ENCODE results near the gene VASP.

DNA sequence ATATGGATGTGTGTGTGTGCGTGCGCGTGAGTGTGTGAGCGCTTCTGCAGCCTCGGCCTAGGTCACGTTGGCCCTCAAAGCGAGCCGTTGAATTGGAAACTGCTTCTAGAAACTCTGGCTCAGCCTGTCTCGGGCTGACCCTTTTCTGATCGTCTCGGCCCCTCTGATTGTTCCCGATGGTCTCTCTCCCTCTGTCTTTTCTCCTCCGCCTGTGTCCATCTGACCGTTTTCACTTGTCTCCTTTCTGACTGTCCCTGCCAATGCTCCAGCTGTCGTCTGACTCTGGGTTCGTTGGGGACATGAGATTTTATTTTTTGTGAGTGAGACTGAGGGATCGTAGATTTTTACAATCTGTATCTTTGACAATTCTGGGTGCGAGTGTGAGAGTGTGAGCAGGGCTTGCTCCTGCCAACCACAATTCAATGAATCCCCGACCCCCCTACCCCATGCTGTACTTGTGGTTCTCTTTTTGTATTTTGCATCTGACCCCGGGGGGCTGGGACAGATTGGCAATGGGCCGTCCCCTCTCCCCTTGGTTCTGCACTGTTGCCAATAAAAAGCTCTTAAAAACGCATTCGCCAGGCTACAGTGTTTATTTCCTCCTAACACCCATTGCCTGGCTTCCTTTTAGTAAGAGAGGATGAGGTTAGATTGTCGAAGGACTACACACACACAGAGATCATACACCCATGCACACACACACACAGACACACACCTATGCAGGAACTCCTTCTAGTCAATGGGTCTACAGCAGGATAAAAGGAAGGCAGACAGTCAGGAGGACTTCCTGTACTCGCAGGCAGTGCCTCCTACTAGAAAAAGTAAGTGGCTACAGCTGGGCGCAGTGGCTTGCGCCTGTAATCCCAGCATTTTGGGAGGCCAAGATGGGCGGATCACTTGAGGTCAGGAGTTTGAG, 32.4 kb upstream of the VASP start:
- TF ChIP-seq, protein P1, sequence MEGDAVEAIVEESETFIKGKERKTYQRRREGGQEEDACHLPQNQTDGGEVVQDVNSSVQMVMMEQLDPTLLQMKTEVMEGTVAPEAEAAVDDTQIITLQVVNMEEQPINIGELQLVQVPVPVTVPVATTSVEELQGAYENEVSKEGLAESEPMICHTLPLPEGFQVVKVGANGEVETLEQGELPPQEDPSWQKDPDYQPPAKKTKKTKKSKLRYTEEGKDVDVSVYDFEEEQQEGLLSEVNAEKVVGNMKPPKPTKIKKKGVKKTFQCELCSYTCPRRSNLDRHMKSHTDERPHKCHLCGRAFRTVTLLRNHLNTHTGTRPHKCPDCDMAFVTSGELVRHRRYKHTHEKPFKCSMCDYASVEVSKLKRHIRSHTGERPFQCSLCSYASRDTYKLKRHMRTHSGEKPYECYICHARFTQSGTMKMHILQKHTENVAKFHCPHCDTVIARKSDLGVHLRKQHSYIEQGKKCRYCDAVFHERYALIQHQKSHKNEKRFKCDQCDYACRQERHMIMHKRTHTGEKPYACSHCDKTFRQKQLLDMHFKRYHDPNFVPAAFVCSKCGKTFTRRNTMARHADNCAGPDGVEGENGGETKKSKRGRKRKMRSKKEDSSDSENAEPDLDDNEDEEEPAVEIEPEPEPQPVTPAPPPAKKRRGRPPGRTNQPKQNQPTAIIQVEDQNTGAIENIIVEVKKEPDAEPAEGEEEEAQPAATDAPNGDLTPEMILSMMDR (IDR thresholded peaks at IDR 0.05), result no peak
- no peak for TF ChIP-seq POLR2A (IDR thresholded peaks at IDR 0.05)

Measured in gastroesophageal sphincter (tissue), 3 donors.